SK-N-SH (cell line): ENCODE results near the gene NDUFB4. TPM values are rescaled to one million over a fixed set of nuclear protein-coding genes. Genes with fewer than 3 reads are reported as not detected.

ENCODE experiments used
- CTCF ChIA-PET: fragments of 300-600, 350-600 bp; formaldehyde crosslinking; extraction: SDS; loops from one replicate; lab custom pipeline; 2021; lab: Yijun Ruan, JAX
- POLR2A ChIA-PET: fragments of 350-600 bp; sonication (Branson Sonifier 250); formaldehyde crosslinking; extraction: SDS; loops from one replicate; lab custom pipeline; 2020; ENCODE audit warnings: antibody characterized with exemption, inconsistent platforms; lab: Yijun Ruan, JAX
- DNase-seq: peaks from one replicate; pipeline ENCODE4 v3.0.0; 2012
- H2AFZ ChIP-seq: fragments of 200-600 bp; sonication (generic); 2 replicates; pipeline ENCODE4 v1.8.1; 2016; ENCODE audit warnings: antibody characterized with exemption, mild to moderate bottlenecking, low read depth
- H3F3A ChIP-seq: fragments of 200-600 bp; sonication (generic); replicated peaks from 2 replicates; pipeline ENCODE3; 2016; ENCODE audit warnings: antibody characterized with exemption, mild to moderate bottlenecking; ENCODE audit not compliant: insufficient read depth
- H3K27ac ChIP-seq, 2 experiments: fragments of 200-500 bp in 1 of 2; fragments of 200-600 bp in 1 of 2; sonication (Bioruptor generic) in 1 of 2; sonication (generic), shearing (Covaris generic) in 1 of 2; 2 replicates each; pipeline versions ENCODE4 v1.5.1 to v1.6.1; 2014 to 2016; ENCODE audit warnings: low read depth in 2 of 2, inconsistent platforms in 1 of 2, low read length in 1 of 2, mild to moderate bottlenecking in 1 of 2, mixed read lengths in 1 of 2
- H3K27me3 ChIP-seq: fragments of 200-600 bp; sonication (generic), shearing (Covaris generic); 2 replicates; pipeline ENCODE4 v1.6.1; 2016; ENCODE audit warnings: mixed run types; ENCODE audit not compliant: insufficient read depth
- H3K36me3 ChIP-seq, 2 experiments: fragments of 200-500 bp in 1 of 2; fragments of 200-600 bp in 1 of 2; sonication (Bioruptor generic) in 1 of 2; sonication (generic) in 1 of 2; replicated peaks in 1 of 2; 2 replicates each; pipeline versions ENCODE3 to v1.5.1; 2014 to 2016; ENCODE audit warnings: low read length in 1 of 2, mild to moderate bottlenecking in 1 of 2; ENCODE audit not compliant: insufficient read depth in 2 of 2, control insufficient read depth in 1 of 2
- H3K4me1 ChIP-seq, 2 experiments: fragments of 200-500 bp in 1 of 2; fragments of 200-600 bp in 1 of 2; sonication (Bioruptor generic) in 1 of 2; sonication (generic), shearing (Covaris generic) in 1 of 2; 2 replicates each; pipeline versions ENCODE4 v1.5.1 to v1.6.1; 2014 to 2016; ENCODE audit warnings: low read depth in 1 of 2, low read length in 1 of 2, mixed run types in 1 of 2; ENCODE audit not compliant: insufficient read depth in 2 of 2, control insufficient read depth in 1 of 2
- H3K4me2 ChIP-seq: fragments of 200-600 bp; sonication (generic), shearing (Covaris generic); 2 replicates; pipeline ENCODE4 v1.6.1; 2017; ENCODE audit warnings: mixed run types
- H3K4me3 ChIP-seq, 2 experiments: fragments of 200-500 bp in 1 of 2; fragments of 200-600 bp in 1 of 2; sonication (Bioruptor generic) in 1 of 2; sonication (generic), shearing (Covaris generic) in 1 of 2; 2 replicates each; pipeline versions ENCODE4 v1.5.1 to v1.8.1; 2014 to 2016; ENCODE audit warnings: low read depth in 2 of 2, inconsistent platforms in 1 of 2, low read length in 1 of 2, mild to moderate bottlenecking in 1 of 2, mixed read lengths in 1 of 2, moderate library complexity in 1 of 2
- H3K79me2 ChIP-seq: fragments of 200-600 bp; sonication (generic); 2 replicates; pipeline ENCODE4 v1.8.1; 2017; ENCODE audit warnings: mild to moderate bottlenecking; ENCODE audit not compliant: insufficient read depth
- H3K9ac ChIP-seq: fragments of 200-600 bp; sonication (generic); 2 replicates; pipeline ENCODE4 v1.6.1; 2017; ENCODE audit warnings: mixed run types
- H3K9me2 ChIP-seq: fragments of 200-600 bp; sonication (generic); 2 replicates; pipeline ENCODE4 v1.6.1; 2017; ENCODE audit warnings: mixed run types
- H3K9me3 ChIP-seq: fragments of 200-600 bp; sonication (generic); 2 replicates; pipeline ENCODE4 v1.6.1; 2017; ENCODE audit warnings: mixed run types, mild to moderate bottlenecking, moderate library complexity
- H4K20me1 ChIP-seq: fragments of 200-600 bp; sonication (generic); 2 replicates; pipeline ENCODE4 v1.6.1; 2017; ENCODE audit warnings: mild to moderate bottlenecking, mixed run types; ENCODE audit not compliant: insufficient read depth
- FOSL2 ChIP-seq: IDR thresholded peaks from 2 replicates; pipeline ENCODE4 v1.4.0; 2012; ENCODE audit warnings: low read depth, mild to moderate bottlenecking, moderate library complexity, borderline replicate concordance
- GABPA ChIP-seq: IDR thresholded peaks from 2 replicates; pipeline ENCODE4 v1.4.0; 2012; ENCODE audit warnings: low read depth, mild to moderate bottlenecking
- MAX ChIP-seq: IDR thresholded peaks from 2 replicates; pipeline ENCODE4 v1.4.0; 2012; ENCODE audit warnings: low read depth
- MEF2A ChIP-seq: IDR thresholded peaks from 2 replicates; pipeline ENCODE4 v1.4.0; 2012; ENCODE audit warnings: low read depth, borderline replicate concordance
- PBX3 ChIP-seq: IDR thresholded peaks from 2 replicates; pipeline ENCODE4; 2012
- POLR2AphosphoS5 ChIP-seq: IDR thresholded peaks from 2 replicates; pipeline ENCODE4 v1.6.1; 2012; ENCODE audit warnings: low read depth, low read length
- REST ChIP-seq: IDR thresholded peaks from 2 replicates; pipeline ENCODE4 v1.6.1; 2012; ENCODE audit warnings: mild to moderate bottlenecking, low read depth, low read length, moderate library complexity
- SMC3 ChIP-seq: IDR thresholded peaks from 2 replicates; pipeline ENCODE4 v1.6.1; 2012; ENCODE audit warnings: low read depth, low read length, improper control_type of control experiment
- TCF12 ChIP-seq: IDR thresholded peaks from 2 replicates; pipeline ENCODE4 v1.4.0; 2012
- USF1 ChIP-seq: IDR thresholded peaks from 2 replicates; pipeline ENCODE4 v1.4.0; 2012; ENCODE audit warnings: low read depth, borderline replicate concordance
- WGBS: methylation state at CpG from one replicate; pipeline ENCODE4 v1.1.6; 2017; ENCODE audit warnings: low lambda C conversion rate; 5-methylcytosine and 5-hydroxymethylcytosine counted together
- polyA plus RNA-seq, 3 experiments: library from polyadenylated mRNA; depleted of rRNA; stranded (reverse); fragments of >200 nt; gene quantifications; 2 replicates each; pipeline ENCODE4 v1.2.3, GENCODE V29; 2012

Gene NDUFB4
- polyA plus RNA-seq, 1 of the 3 experiments (the other 2 are of a cell fraction): 332 TPM

- no peaks in the 10 kb centered on the region for H3K9me2 ChIP-seq
- no peak overlapping the region for H3K9ac ChIP-seq
- H3K9me3 ChIP-seq: no peaks in the 10 kb centered on the region
Measured at GRCh38 chr3:120641696-120642246, 45.6 kb downstream of the NDUFB4 start.

More at GRCh38 chr3:120641696-120642246, 45.6 kb downstream of the NDUFB4 start:
- 68% methylated on average over 2 of the region's 2 CpGs for whole genome bisulfite sequencing
- no peak overlapping the region for H3K27ac ChIP-seq
- H3K4me2 ChIP-seq: no peak overlapping the region
- no peaks in the 10 kb centered on the region for H3F3A ChIP-seq
- DNase-seq: no peak
- H3K79me2 ChIP-seq: no peaks in the 10 kb centered on the region
- TF ChIP-seq FOSL2: no peak
- TF ChIP-seq PBX3: no peak
- no peak for TF ChIP-seq MAX
- TF ChIP-seq POLR2AphosphoS5: no peak
- no peak for TF ChIP-seq USF1
- TF ChIP-seq GABPA: no peak
- no peak for TF ChIP-seq MEF2A
- no peak for TF ChIP-seq TCF12
- TF ChIP-seq SMC3: no peak
- TF ChIP-seq REST: no peak
- POLR2A ChIA-PET: no interaction called here
- H3K4me3 ChIP-seq: no peak overlapping the region
- CTCF ChIA-PET: interaction anchor here (1.2 to 1.5 kb wide), 3 partner anchors 10 to 74 kb away, joined by 3 to 5 read pairs (median 4); no protein-coding TSS in a partner anchor
- no peaks in the 10 kb centered on the region for H4K20me1 ChIP-seq
- no peak overlapping the region for H2AFZ ChIP-seq
- H3K4me1 ChIP-seq: no peaks in the 10 kb centered on the region
- H3K36me3 ChIP-seq: no peaks in the 10 kb centered on the region
- no peaks in the 10 kb centered on the region for H3K27me3 ChIP-seq
